ENCODE measurements around the gene NHSL2.

NHSL2 gene

GRCh38 chrX:71996136-71996535, 85.5 kb downstream of the NHSL2 start:
- Histone ChIP-seq H3K36me3 (ENCODE audit: control insufficient read depth in 5 of 5, insufficient read depth in 5 of 5, low read length in 5 of 5) (no peaks in the 10 kb centered on the region), H3K9ac (ENCODE audit: low read length in 5 of 5) (no peak overlapping the region), H3K4me3 (ENCODE audit: low read depth in 1 of 5, low read length in 5 of 5) (no peak overlapping the region), H3K27me3 (ENCODE audit: control insufficient read depth in 5 of 5, insufficient read depth in 4 of 5, low read length in 5 of 5) (peaks cover 3 to 28% (median 13%) of the 10 kb centered on the region in 5 donors), H3K27ac (ENCODE audit: low read depth, low read length) (no peak overlapping the region), H3K4me1 (ENCODE audit: control insufficient read depth in 5 of 5, insufficient read depth in 5 of 5, low read length in 5 of 5) (peaks cover 0 to 2% (median 0%) of the 10 kb centered on the region in 5 donors), H3K9me3 (ENCODE audit: control insufficient read depth in 5 of 5, low read length in 5 of 5) (peaks cover 0 to 2% (median 0%) of the 10 kb centered on the region in 5 donors)

- Histone ChIP-seq H3K4me1 (ENCODE audit: control insufficient read depth in 5 of 5, insufficient read depth in 5 of 5, low read length in 5 of 5) (peaks cover 0 to 2% (median 0%) of the 10 kb centered on the region in 5 donors), H3K4me3 (ENCODE audit: low read depth in 1 of 5, low read length in 5 of 5) (no peak overlapping the region), H3K27ac (ENCODE audit: low read depth, low read length) (no peak overlapping the region), H3K36me3 (ENCODE audit: control insufficient read depth in 5 of 5, insufficient read depth in 5 of 5, low read length in 5 of 5) (no peaks in the 10 kb centered on the region), H3K9me3 (ENCODE audit: control insufficient read depth in 5 of 5, low read length in 5 of 5) (peaks cover 0 to 2% (median 0%) of the 10 kb centered on the region in 5 donors), H3K9ac (ENCODE audit: low read length in 5 of 5) (no peak overlapping the region), H3K27me3 (ENCODE audit: control insufficient read depth in 5 of 5, insufficient read depth in 4 of 5, low read length in 5 of 5) (peaks cover 2 to 31% (median 14%) of the 10 kb centered on the region in 5 donors)
Observed at GRCh38 chrX:71996826-71997225, 86.2 kb downstream of the NHSL2 start.

GRCh38 chrX:71997320-71997719, 86.7 kb downstream of the NHSL2 start:
- H3K4me3 ChIP-seq (ENCODE audit: low read depth in 1 of 5, low read length in 5 of 5): no peak overlapping the region
- H3K27me3 ChIP-seq (ENCODE audit: control insufficient read depth in 5 of 5, insufficient read depth in 4 of 5, low read length in 5 of 5): peaks cover 0 to 28% (median 11%) of the 10 kb centered on the region in 5 donors
- no peaks in the 10 kb centered on the region for H3K36me3 ChIP-seq (ENCODE audit: control insufficient read depth in 5 of 5, insufficient read depth in 5 of 5, low read length in 5 of 5)
- no peak overlapping the region for H3K27ac ChIP-seq (ENCODE audit: low read depth, low read length)
- no peak overlapping the region for H3K9ac ChIP-seq (ENCODE audit: low read length in 5 of 5)
- peaks cover 0 to 2% (median 0%) of the 10 kb centered on the region in 5 donors for H3K4me1 ChIP-seq (ENCODE audit: control insufficient read depth in 5 of 5, insufficient read depth in 5 of 5, low read length in 5 of 5)
- peaks cover 0 to 2% (median 0%) of the 10 kb centered on the region in 5 donors for H3K9me3 ChIP-seq (ENCODE audit: control insufficient read depth in 5 of 5, low read length in 5 of 5)

GRCh38 chrX:71998836-71999509, 88.3 kb downstream of the NHSL2 start:
- no peak overlapping the region for H3K27ac ChIP-seq (ENCODE audit: low read depth, low read length)

GRCh38 chrX:71999535-71999934, 88.9 kb downstream of the NHSL2 start:
- Histone ChIP-seq H3K9me3 (ENCODE audit: control insufficient read depth in 5 of 5, low read length in 5 of 5) (peaks cover 0 to 2% (median 0%) of the 10 kb centered on the region in 5 donors), H3K4me3 (ENCODE audit: low read depth in 1 of 5, low read length in 5 of 5) (no peak overlapping the region), H3K36me3 (ENCODE audit: control insufficient read depth in 5 of 5, insufficient read depth in 5 of 5, low read length in 5 of 5) (no peaks in the 10 kb centered on the region), H3K27me3 (ENCODE audit: control insufficient read depth in 5 of 5, insufficient read depth in 4 of 5, low read length in 5 of 5) (peaks cover 0 to 30% (median 14%) of the 10 kb centered on the region in 5 donors), H3K4me1 (ENCODE audit: control insufficient read depth in 5 of 5, insufficient read depth in 5 of 5, low read length in 5 of 5) (peaks cover 0 to 14% (median 7%) of the 10 kb centered on the region in 5 donors), H3K27ac (ENCODE audit: low read depth, low read length) (no peak overlapping the region), H3K9ac (ENCODE audit: low read length in 5 of 5) (no peak overlapping the region)

More at GRCh38 chrX:71998836-71999509, 88.3 kb downstream of the NHSL2 start:
- peaks cover 0 to 29% (median 11%) of the 10 kb centered on the region in 5 donors for H3K27me3 ChIP-seq (ENCODE audit: control insufficient read depth in 5 of 5, insufficient read depth in 4 of 5, low read length in 5 of 5)
- peaks cover 0 to 2% (median 0%) of the 10 kb centered on the region in 5 donors for H3K9me3 ChIP-seq (ENCODE audit: control insufficient read depth in 5 of 5, low read length in 5 of 5)
- H3K4me3 ChIP-seq (ENCODE audit: low read depth in 1 of 5, low read length in 5 of 5): no peak overlapping the region
- H3K4me1 ChIP-seq (ENCODE audit: control insufficient read depth in 5 of 5, insufficient read depth in 5 of 5, low read length in 5 of 5): peaks cover 0 to 11% (median 3%) of the 10 kb centered on the region in 5 donors
- H3K36me3 ChIP-seq (ENCODE audit: control insufficient read depth in 5 of 5, insufficient read depth in 5 of 5, low read length in 5 of 5): no peaks in the 10 kb centered on the region
- H3K9ac ChIP-seq (ENCODE audit: low read length in 5 of 5): no peak overlapping the region

GRCh38 chrX:72001471-72001870, 90.8 kb downstream of the NHSL2 start:
- no peak overlapping the region for H3K4me3 ChIP-seq (ENCODE audit: low read depth in 1 of 5, low read length in 5 of 5)
- H3K9me3 ChIP-seq (ENCODE audit: control insufficient read depth in 5 of 5, low read length in 5 of 5): peaks cover 0 to 2% (median 0%) of the 10 kb centered on the region in 5 donors
- H3K27ac ChIP-seq (ENCODE audit: low read depth, low read length): no peak overlapping the region
- H3K9ac ChIP-seq (ENCODE audit: low read length in 5 of 5): no peak overlapping the region
- H3K36me3 ChIP-seq (ENCODE audit: control insufficient read depth in 5 of 5, insufficient read depth in 5 of 5, low read length in 5 of 5): no peaks in the 10 kb centered on the region
- H3K4me1 ChIP-seq (ENCODE audit: control insufficient read depth in 5 of 5, insufficient read depth in 5 of 5, low read length in 5 of 5): peaks cover 0 to 14% (median 7%) of the 10 kb centered on the region in 5 donors
- peaks cover 0 to 24% (median 11%) of the 10 kb centered on the region in 5 donors for H3K27me3 ChIP-seq (ENCODE audit: control insufficient read depth in 5 of 5, insufficient read depth in 4 of 5, low read length in 5 of 5)

- H3K36me3 ChIP-seq (ENCODE audit: control insufficient read depth in 5 of 5, insufficient read depth in 5 of 5, low read length in 5 of 5): no peaks in the 10 kb centered on the region
- H3K27ac ChIP-seq (ENCODE audit: low read depth, low read length): no peak overlapping the region
- peaks cover 0 to 24% (median 11%) of the 10 kb centered on the region in 5 donors for H3K27me3 ChIP-seq (ENCODE audit: control insufficient read depth in 5 of 5, insufficient read depth in 4 of 5, low read length in 5 of 5)
- peaks cover 0 to 2% (median 0%) of the 10 kb centered on the region in 5 donors for H3K9me3 ChIP-seq (ENCODE audit: control insufficient read depth in 5 of 5, low read length in 5 of 5)
- H3K9ac ChIP-seq (ENCODE audit: low read length in 5 of 5): no peak overlapping the region
- H3K4me3 ChIP-seq (ENCODE audit: low read depth in 1 of 5, low read length in 5 of 5): no peak overlapping the region
- peaks cover 0 to 14% (median 7%) of the 10 kb centered on the region in 5 donors for H3K4me1 ChIP-seq (ENCODE audit: control insufficient read depth in 5 of 5, insufficient read depth in 5 of 5, low read length in 5 of 5)
Observed at GRCh38 chrX:72001906-72002305, 91.3 kb downstream of the NHSL2 start.

GRCh38 chrX:72002875-72003274, 92.2 kb downstream of the NHSL2 start:
- no peak overlapping the region for H3K4me3 ChIP-seq (ENCODE audit: low read depth in 1 of 5, low read length in 5 of 5)
- H3K27me3 ChIP-seq (ENCODE audit: control insufficient read depth in 5 of 5, insufficient read depth in 4 of 5, low read length in 5 of 5): peaks cover 0 to 24% (median 11%) of the 10 kb centered on the region in 5 donors
- no peak overlapping the region for H3K9ac ChIP-seq (ENCODE audit: low read length in 5 of 5)
- peaks cover 0 to 2% (median 0%) of the 10 kb centered on the region in 5 donors for H3K9me3 ChIP-seq (ENCODE audit: control insufficient read depth in 5 of 5, low read length in 5 of 5)
- H3K4me1 ChIP-seq (ENCODE audit: control insufficient read depth in 5 of 5, insufficient read depth in 5 of 5, low read length in 5 of 5): peaks cover 0 to 14% (median 7%) of the 10 kb centered on the region in 5 donors
- H3K36me3 ChIP-seq (ENCODE audit: control insufficient read depth in 5 of 5, insufficient read depth in 5 of 5, low read length in 5 of 5): no peaks in the 10 kb centered on the region
- no peak overlapping the region for H3K27ac ChIP-seq (ENCODE audit: low read depth, low read length)

- H3K4me3 ChIP-seq (ENCODE audit: low read depth in 1 of 5, low read length in 5 of 5): peak overlapping the region in 1 of 5 donors; percentile 4
- H3K27ac ChIP-seq (ENCODE audit: low read depth, low read length): no peak overlapping the region
- no peak overlapping the region for H3K9ac ChIP-seq (ENCODE audit: low read length in 5 of 5)
Observed at GRCh38 chrX:72003811-72004750, 93.4 kb downstream of the NHSL2 start.

More at GRCh38 chrX:72003811-72004750, 93.4 kb downstream of the NHSL2 start:
- peaks cover 0 to 14% (median 7%) of the 10 kb centered on the region in 5 donors for H3K4me1 ChIP-seq (ENCODE audit: control insufficient read depth in 5 of 5, insufficient read depth in 5 of 5, low read length in 5 of 5)
- no peaks in the 10 kb centered on the region for H3K9me3 ChIP-seq (ENCODE audit: control insufficient read depth in 5 of 5, low read length in 5 of 5)
- H3K36me3 ChIP-seq (ENCODE audit: control insufficient read depth in 5 of 5, insufficient read depth in 5 of 5, low read length in 5 of 5): no peaks in the 10 kb centered on the region
- peaks cover 0 to 19% (median 9%) of the 10 kb centered on the region in 5 donors for H3K27me3 ChIP-seq (ENCODE audit: control insufficient read depth in 5 of 5, insufficient read depth in 4 of 5, low read length in 5 of 5)
